SK-N-MC (cell line): ENCODE results near the gene PMEL.

Experiments used
- EZH2 ChIP-seq: fragments of 200-600 bp; sonication (generic); IDR thresholded peaks from one replicate; pipeline ENCODE4 v1.6.1; 2017; ENCODE audit warnings: antibody characterized with exemption
- FOXP2 ChIP-seq: optimal IDR thresholded peaks from 2 replicates; pipeline ENCODE3; 2011; ENCODE audit warnings: mild to moderate bottlenecking, moderate library complexity; ENCODE audit not compliant: insufficient read depth; ENCODE audit errors: extremely low read length, control extremely low read depth
- POLR2AphosphoS5 ChIP-seq: IDR thresholded peaks from 2 replicates; pipeline ENCODE4 v1.6.1; 2012; ENCODE audit warnings: mild to moderate bottlenecking, low read depth, low read length, borderline replicate concordance

DNA sequence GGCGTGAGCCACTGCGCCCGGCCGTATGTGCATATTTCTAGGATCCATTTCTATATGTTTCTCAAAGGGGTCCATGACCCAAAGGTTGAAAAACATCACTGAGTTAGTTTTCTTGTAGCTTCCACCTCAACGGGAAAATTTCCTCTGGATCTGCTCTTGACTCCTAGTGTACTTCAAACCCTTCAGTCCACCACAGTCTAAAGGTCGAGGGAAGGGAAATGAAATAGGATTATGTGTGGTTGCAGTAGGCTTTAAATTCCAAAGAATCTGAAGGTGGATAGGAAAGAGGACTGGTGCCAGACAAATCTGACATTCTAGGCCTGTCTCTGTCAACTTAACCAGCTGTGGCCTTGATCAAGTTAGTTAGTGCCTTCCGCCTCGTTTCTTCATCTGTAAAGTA lies 29.5 kb upstream of the PMEL start:
- TF ChIP-seq POLR2AphosphoS5 (no peak), EZH2 (no peak), FOXP2 (no peak)
